ENCODE measurements around the gene TRABD2B.
A peak's percentile ranks its signal among the peaks of the same experiment; 100 is the strongest.

Gene TRABD2B

DNA sequence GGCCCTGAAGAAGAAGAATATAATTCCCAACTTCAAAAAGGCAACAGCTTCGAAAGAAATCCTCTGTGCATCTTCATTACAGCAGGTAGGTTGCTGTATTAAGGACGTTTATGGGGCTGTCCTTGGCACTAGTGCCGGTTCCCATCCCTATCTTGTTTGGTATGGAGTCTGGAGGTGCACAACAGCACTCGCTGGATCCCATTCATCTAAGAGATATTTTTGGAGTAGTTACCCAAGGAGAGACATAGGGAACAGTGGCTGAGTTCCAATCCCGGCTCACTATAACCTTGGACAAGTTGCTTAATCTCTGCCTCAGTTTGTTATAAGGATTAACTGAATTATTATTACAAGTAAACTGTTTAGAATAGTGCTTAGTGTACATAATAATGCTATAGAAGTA is 106.4 kb downstream of the TRABD2B start:
- WGBS, 2 experiments (ENCODE audit: insufficient coverage in 2 of 2): 93% methylated on average over 2 to 3 of the region's 5 CpGs
- H3K4me1 ChIP-seq (ENCODE audit: control insufficient read depth, insufficient read depth, low read length, poor library complexity, severe bottlenecking): peaks cover 15% of the 10 kb centered on the region
- H3K36me3 ChIP-seq (ENCODE audit: control insufficient read depth, insufficient read depth, low read length): no peaks in the 10 kb centered on the region
- H3K27ac ChIP-seq (ENCODE audit: low read depth, low read length, severe bottlenecking): no peak overlapping the region
- H3K4me3 ChIP-seq (ENCODE audit: extremely low read depth, insufficient read depth, low read length, poor library complexity, severe bottlenecking): no peak overlapping the region
- no peaks in the 10 kb centered on the region for H3K9me3 ChIP-seq (ENCODE audit: control insufficient read depth, low read length)

DNA sequence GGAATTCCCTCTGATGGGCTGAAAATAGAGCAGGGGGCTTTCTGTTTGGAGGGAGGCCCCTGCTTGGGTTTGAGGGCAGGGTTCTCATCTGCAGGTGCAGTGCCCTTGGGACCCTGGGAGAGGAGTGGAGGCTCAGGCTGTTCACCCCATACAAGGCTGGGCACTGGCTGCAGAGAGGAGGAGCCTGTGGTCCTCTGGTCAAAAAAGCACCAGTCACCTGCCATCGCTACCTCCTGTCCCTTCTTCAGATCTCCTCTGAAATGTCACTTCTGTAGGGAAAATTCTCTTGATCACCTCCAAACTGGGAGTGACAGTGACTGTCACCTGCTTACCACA is 108.9 kb downstream of the TRABD2B start:
- H3K4me3 ChIP-seq (ENCODE audit: extremely low read depth, insufficient read depth, low read length, poor library complexity, severe bottlenecking): no peak overlapping the region
- no peaks in the 10 kb centered on the region for H3K4me1 ChIP-seq (ENCODE audit: control insufficient read depth, insufficient read depth, low read length, poor library complexity, severe bottlenecking)
- 100% methylated on average over 1 of the region's 1 CpG; no CpG with 5 or more reads in 1 of the 2 experiments for WGBS, 2 experiments (ENCODE audit: insufficient coverage in 2 of 2)
- no peaks in the 10 kb centered on the region for H3K36me3 ChIP-seq (ENCODE audit: control insufficient read depth, insufficient read depth, low read length)
- no peak overlapping the region for H3K27ac ChIP-seq (ENCODE audit: low read depth, low read length, severe bottlenecking)
- H3K9me3 ChIP-seq (ENCODE audit: control insufficient read depth, low read length): no peaks in the 10 kb centered on the region

DNA sequence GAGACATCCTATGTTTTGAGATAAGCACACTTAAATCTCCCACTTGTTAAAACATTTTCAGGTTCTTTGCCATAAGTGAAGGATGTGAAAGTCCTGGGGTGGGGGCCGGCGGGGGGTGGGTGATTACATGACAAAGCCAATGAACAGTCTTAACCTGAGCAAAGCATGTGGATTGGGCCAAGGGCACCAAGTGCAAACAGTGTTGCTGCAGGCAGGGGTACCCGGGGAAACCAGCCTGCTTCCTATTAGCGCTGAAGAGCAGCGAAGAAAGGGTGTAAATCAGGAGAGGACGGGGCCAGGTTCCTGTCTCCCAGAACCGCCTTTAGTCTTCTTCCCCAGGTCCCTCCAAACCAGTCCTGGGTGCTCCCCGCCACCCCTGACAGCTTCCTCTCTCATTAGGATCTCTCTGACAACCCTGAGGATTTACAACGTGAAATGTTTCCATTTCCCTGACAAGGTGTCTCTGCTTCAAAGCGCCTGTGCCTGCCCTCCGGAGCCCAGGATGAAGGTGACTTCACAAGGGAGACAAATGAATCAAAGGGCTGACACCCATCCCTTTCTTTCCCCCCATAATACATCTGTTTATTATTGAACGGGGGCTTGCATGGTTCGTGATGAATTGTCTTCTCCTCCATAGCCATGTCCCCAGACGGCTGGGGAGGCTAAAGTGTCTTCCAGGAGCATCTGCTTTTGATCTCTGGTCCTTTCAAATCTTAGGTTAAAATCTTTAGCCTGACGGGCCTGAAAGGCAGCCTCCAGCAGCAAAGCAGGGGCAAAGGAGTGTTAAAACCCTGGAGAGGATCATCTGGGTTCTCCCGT is 109.5 kb downstream of the TRABD2B start:
- no peak overlapping the region for H3K27ac ChIP-seq (ENCODE audit: low read depth, low read length, severe bottlenecking)
- H3K4me3 ChIP-seq (ENCODE audit: extremely low read depth, insufficient read depth, low read length, poor library complexity, severe bottlenecking): no peak overlapping the region
- H3K9me3 ChIP-seq (ENCODE audit: control insufficient read depth, low read length): no peaks in the 10 kb centered on the region
- H3K36me3 ChIP-seq (ENCODE audit: control insufficient read depth, insufficient read depth, low read length): no peaks in the 10 kb centered on the region
- WGBS, 2 experiments (ENCODE audit: insufficient coverage in 2 of 2): 80 to 84% methylated on average over 12 to 15 of the region's 16 CpGs
- H3K4me1 ChIP-seq (ENCODE audit: control insufficient read depth, insufficient read depth, low read length, poor library complexity, severe bottlenecking): no peaks in the 10 kb centered on the region

DNA sequence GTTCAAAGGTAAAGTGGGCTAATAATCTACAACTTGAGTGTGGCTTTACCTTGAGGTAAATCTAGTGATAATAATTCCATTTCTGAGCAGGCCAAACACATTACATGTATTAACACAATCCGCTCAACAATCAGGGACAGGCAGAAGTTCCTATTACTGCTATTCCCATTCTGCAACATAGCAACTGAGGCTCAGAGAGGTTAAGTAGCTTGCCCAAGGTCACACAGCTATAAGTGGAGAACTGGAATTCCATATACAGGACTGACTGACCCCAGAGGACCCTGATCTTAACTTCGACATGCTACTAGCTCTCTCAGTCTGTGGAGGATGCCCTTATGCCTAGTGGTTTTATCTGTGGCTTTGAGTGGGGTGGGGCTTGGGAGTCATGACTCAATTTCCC is 110.1 kb downstream of the TRABD2B start:
- no peaks in the 10 kb centered on the region for H3K4me1 ChIP-seq (ENCODE audit: control insufficient read depth, insufficient read depth, low read length, poor library complexity, severe bottlenecking)
- WGBS, 2 experiments (ENCODE audit: insufficient coverage in 2 of 2): 95 to 100% methylated on average over 1 to 2 of the region's 2 CpGs
- no peaks in the 10 kb centered on the region for H3K36me3 ChIP-seq (ENCODE audit: control insufficient read depth, insufficient read depth, low read length)
- H3K4me3 ChIP-seq (ENCODE audit: extremely low read depth, insufficient read depth, low read length, poor library complexity, severe bottlenecking): no peak overlapping the region
- H3K27ac ChIP-seq (ENCODE audit: low read depth, low read length, severe bottlenecking): no peak overlapping the region
- no peaks in the 10 kb centered on the region for H3K9me3 ChIP-seq (ENCODE audit: control insufficient read depth, low read length)

DNA sequence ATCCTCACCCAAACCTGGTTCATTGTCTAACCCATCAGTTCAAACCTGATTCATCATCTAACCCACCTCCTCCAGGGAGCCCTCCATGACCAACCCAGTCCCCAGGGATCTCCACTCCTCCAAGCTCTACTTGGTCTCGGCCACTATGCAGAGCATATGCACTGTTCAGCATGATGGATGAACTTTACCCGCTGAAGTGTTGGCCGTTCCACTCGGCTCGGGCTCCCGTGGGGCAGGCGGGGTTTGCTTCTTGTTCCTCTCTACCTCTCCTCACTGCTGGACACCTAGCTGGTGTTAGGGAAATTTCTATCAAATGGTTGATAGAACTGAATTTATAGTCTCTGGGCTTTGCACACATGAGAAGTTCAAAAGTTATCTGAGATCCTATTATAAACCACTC is 111.0 kb downstream of the TRABD2B start:
- Histone ChIP-seq H3K4me3 (ENCODE audit: extremely low read depth, insufficient read depth, low read length, poor library complexity, severe bottlenecking) (no peak overlapping the region), H3K9me3 (ENCODE audit: control insufficient read depth, low read length) (no peaks in the 10 kb centered on the region), H3K36me3 (ENCODE audit: control insufficient read depth, insufficient read depth, low read length) (no peaks in the 10 kb centered on the region), H3K27ac (ENCODE audit: low read depth, low read length, severe bottlenecking) (no peak overlapping the region), H3K4me1 (ENCODE audit: control insufficient read depth, insufficient read depth, low read length, poor library complexity, severe bottlenecking) (no peaks in the 10 kb centered on the region)
- 94 to 97% methylated on average over 2 to 6 of the region's 7 CpGs for WGBS, 2 experiments (ENCODE audit: insufficient coverage in 2 of 2)

DNA sequence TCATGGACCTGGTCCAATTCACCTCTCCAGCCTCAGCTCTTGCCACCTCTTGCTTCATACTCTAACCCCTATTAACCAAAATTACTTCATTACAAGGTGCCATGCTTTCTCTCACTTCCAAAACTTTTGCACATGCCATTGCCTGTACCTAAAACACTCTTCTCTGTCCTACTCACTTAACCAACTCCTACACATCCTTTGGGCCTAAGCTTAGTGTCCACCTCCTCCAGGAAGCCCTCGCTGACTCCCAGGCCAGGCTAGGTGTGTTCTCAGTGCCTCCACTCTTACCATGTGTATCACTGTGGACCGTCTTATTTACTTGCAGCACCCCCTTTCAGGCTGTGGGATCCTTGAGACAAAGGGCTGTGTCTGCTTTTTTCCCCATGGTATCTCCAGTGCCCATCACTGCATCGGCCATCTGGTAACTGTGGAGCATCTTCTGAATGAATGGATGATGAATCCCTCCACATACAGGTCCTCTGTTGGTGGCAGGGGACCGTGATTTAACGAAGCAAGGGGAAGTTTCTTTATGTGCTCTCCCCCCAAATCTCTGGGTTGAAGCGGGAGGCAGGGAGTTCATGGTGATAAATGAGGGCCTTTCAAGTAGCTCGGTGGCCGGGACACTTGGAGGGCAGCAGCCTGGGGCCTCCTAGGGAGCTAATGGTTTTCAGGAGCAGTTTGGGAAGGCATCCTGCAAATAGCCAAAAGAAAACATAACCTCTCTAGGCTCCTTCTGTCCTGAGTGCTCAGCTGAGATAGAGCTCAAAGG is 111.9 kb downstream of the TRABD2B start:
- Histone ChIP-seq H3K36me3 (ENCODE audit: control insufficient read depth, insufficient read depth, low read length) (no peaks in the 10 kb centered on the region), H3K4me3 (ENCODE audit: extremely low read depth, insufficient read depth, low read length, poor library complexity, severe bottlenecking) (no peak overlapping the region), H3K4me1 (ENCODE audit: control insufficient read depth, insufficient read depth, low read length, poor library complexity, severe bottlenecking) (no peaks in the 10 kb centered on the region), H3K27ac (ENCODE audit: low read depth, low read length, severe bottlenecking) (no peak overlapping the region), H3K9me3 (ENCODE audit: control insufficient read depth, low read length) (no peaks in the 10 kb centered on the region)
- WGBS, 2 experiments (ENCODE audit: insufficient coverage in 2 of 2): 77 to 98% methylated on average over 3 to 5 of the region's 8 CpGs

DNA sequence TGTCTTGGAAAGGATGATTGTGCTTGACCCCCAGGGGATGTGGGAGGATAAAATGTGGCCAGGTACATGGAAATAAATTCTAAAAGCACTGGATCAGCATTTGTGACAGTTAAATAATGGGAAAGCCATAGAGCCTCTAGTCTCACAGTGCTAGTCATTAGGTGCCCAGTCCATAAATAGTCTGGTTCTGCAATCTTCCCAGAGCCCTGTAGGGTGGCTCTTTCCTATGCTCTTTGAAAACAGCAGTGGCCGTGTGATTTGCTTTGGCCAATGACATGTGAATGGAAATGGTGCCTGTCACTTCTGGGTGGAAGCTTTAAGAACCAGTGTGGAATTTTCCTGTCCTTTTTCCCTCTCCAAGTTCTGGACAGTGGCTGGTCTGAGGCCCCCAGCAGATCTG is 113.2 kb downstream of the TRABD2B start:
- no peaks in the 10 kb centered on the region for H3K4me1 ChIP-seq (ENCODE audit: control insufficient read depth, insufficient read depth, low read length, poor library complexity, severe bottlenecking)
- H3K36me3 ChIP-seq (ENCODE audit: control insufficient read depth, insufficient read depth, low read length): no peaks in the 10 kb centered on the region
- WGBS, 2 experiments (ENCODE audit: insufficient coverage in 2 of 2): 80 to 83% methylated on average over 1 of the region's 1 CpG
- H3K4me3 ChIP-seq (ENCODE audit: extremely low read depth, insufficient read depth, low read length, poor library complexity, severe bottlenecking): no peak overlapping the region
- no peak overlapping the region for H3K27ac ChIP-seq (ENCODE audit: low read depth, low read length, severe bottlenecking)
- H3K9me3 ChIP-seq (ENCODE audit: control insufficient read depth, low read length): no peaks in the 10 kb centered on the region

DNA sequence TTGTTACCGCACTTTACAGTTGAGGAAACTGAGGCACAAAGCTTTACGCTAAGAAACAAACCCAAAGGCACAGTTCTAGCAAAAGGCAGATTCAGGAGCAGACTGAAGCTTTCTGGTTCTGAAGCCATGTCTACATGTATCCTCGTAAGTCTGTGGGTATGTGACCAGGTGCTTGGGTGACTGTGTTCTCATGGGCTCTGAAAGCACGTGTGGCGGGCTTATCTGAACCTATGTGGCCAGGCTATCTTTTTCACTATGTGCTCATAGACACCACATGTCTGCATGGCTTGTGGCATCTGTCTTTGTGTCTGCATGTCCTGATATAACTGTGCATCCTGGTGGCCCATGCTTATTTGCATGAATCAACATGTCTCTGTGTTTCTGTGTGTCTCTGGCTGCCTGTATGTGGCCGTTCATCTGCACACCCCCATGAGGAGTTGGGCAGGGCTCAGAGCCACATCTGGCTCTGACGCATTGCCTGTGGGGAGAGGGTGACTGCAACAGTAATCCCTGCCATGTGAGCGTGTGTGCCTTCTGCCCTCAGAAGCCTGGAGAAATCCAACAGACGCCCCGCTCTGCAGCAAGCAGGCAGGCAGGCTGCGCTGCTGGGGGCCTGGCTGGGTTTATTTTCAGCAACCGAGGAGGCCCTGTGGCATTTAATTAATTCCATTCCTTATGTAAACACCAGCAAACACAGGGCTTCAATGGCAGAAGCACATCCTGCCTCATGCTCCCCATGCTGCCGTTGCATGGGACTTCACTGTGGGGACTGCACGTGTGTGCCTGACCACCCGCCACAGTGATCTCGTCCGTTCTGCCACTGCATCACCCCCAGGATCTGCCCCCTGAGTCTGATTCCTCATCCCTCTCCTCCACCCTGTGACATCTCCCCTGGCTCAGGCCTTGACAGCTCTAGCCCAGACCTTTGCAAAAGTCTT is 115.4 kb downstream of the TRABD2B start:
- H3K4me3 ChIP-seq (ENCODE audit: extremely low read depth, insufficient read depth, low read length, poor library complexity, severe bottlenecking): no peak overlapping the region
- H3K36me3 ChIP-seq (ENCODE audit: control insufficient read depth, insufficient read depth, low read length): no peaks in the 10 kb centered on the region
- no peaks in the 10 kb centered on the region for H3K4me1 ChIP-seq (ENCODE audit: control insufficient read depth, insufficient read depth, low read length, poor library complexity, severe bottlenecking)
- WGBS, 2 experiments (ENCODE audit: insufficient coverage in 2 of 2): 91 to 92% methylated on average over 16 of the region's 17 CpGs
- H3K9me3 ChIP-seq (ENCODE audit: control insufficient read depth, low read length): no peaks in the 10 kb centered on the region
- no peak overlapping the region for H3K27ac ChIP-seq (ENCODE audit: low read depth, low read length, severe bottlenecking)

DNA sequence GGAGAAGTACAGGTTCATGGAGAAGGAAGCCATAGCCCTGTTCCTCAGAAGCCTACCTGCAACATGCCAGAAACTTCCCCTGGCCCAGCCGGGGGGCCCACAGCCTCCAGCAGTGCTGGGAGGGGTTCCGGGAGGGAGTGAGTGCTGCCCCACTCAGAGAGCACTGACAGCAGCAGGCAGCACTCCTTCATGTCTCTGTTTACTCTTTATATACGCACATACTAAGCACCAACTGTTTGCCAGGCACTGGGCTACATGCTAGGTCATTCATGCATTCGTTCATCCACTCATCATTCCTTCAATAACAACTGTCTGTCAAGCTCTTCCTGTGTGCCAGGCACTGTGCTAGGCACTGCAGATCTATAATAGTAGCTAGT is 120.6 kb downstream of the TRABD2B start:
- no peaks in the 10 kb centered on the region for H3K9me3 ChIP-seq (ENCODE audit: control insufficient read depth, low read length)
- WGBS, 2 experiments (ENCODE audit: insufficient coverage in 2 of 2): 88 to 97% methylated on average over 3 to 4 of the region's 4 CpGs
- H3K4me3 ChIP-seq (ENCODE audit: extremely low read depth, insufficient read depth, low read length, poor library complexity, severe bottlenecking): no peak overlapping the region
- H3K36me3 ChIP-seq (ENCODE audit: control insufficient read depth, insufficient read depth, low read length): no peaks in the 10 kb centered on the region
- peak overlapping the region; percentile 64 for H3K27ac ChIP-seq (ENCODE audit: low read depth, low read length, severe bottlenecking)
- H3K4me1 ChIP-seq (ENCODE audit: control insufficient read depth, insufficient read depth, low read length, poor library complexity, severe bottlenecking): peaks cover 24% of the 10 kb centered on the region

DNA sequence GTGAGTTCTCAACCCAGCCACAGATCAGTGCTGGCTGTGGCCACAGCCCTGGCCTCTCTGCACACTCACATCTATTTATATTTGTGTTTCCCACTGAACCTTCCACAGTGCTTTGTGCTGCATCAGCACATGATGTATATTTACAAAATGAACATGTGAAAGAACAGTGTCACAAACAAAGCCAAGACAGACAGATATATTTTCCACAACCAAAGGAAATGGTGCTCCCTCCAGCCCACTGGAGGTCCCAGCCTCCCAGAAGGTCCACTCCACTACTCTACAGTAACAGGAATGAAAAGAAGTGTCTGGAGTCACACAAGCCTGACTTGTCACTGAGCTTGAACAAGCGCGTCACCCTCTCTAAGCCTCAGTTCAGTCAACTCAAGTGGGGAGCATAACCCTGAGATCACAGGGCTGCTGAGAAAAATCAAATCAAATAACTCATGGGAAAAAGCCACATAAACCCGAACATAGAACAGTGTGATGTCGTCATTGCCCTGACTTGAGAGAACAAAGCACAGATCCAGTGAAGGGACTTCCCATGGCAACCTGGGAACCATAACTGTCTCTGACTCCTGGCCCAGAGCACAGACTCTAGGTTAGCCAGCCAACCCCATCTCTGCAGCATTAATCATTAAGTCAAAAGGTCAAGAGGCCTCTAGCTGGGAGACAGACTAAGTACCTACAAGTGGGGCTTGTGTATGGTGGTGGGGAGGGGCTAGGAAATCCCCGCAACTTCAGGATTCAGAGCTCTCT is 121.2 kb downstream of the TRABD2B start:
- Histone ChIP-seq H3K4me3 (ENCODE audit: extremely low read depth, insufficient read depth, low read length, poor library complexity, severe bottlenecking) (no peak overlapping the region), H3K36me3 (ENCODE audit: control insufficient read depth, insufficient read depth, low read length) (no peaks in the 10 kb centered on the region), H3K27ac (ENCODE audit: low read depth, low read length, severe bottlenecking) (peak overlapping the region; percentile 64), H3K4me1 (ENCODE audit: control insufficient read depth, insufficient read depth, low read length, poor library complexity, severe bottlenecking) (peaks cover 28% of the 10 kb centered on the region), H3K9me3 (ENCODE audit: control insufficient read depth, low read length) (no peaks in the 10 kb centered on the region)
- WGBS, 2 experiments (ENCODE audit: insufficient coverage in 2 of 2): 94 to 100% methylated on average over 4 to 5 of the region's 5 CpGs
